Measurements from ENCODE around the gene DGLUCY. TPM values are rescaled to one million over a fixed set of nuclear protein-coding genes. Genes with fewer than 3 reads are reported as not detected.

The DGLUCY gene
- total RNA-seq, 1 donor from 2014 or later: 59.2 TPM

GRCh38 chr14:91202234-91202974 lies 88.5 kb downstream of the DGLUCY start:
- no peak for TF ChIP-seq CTCF (IDR thresholded peaks at IDR 0.05)
- intact Hi-C loops (cut with DNase I): no loop called here
- H3K9me3 ChIP-seq: no peaks in the 10 kb centered on the region
- H3K4me1 ChIP-seq: no peaks in the 10 kb centered on the region
- H3K27me3 ChIP-seq: no peaks in the 10 kb centered on the region
- no peak for DNase-seq (ENCODE audit: low spot score in 2 of 2)
- peaks cover 41 to 70% of the 10 kb centered on the region in 2 donors for H3K36me3 ChIP-seq
- H3K4me3 ChIP-seq: no peak overlapping the region
- H3K27ac ChIP-seq: peak overlapping the region in 1 of 2 donors; percentile 27

- Histone ChIP-seq H3K36me3 (peaks cover 53 to 76% of the 10 kb centered on the region in 2 donors), H3K9me3 (no peaks in the 10 kb centered on the region), H3K27ac (no peak overlapping the region), H3K27me3 (no peaks in the 10 kb centered on the region), H3K4me1 (no peaks in the 10 kb centered on the region), H3K4me3 (no peak overlapping the region)
- no peak for TF ChIP-seq CTCF (IDR thresholded peaks at IDR 0.05)
- intact Hi-C loops (cut with DNase I): no loop called here
- no peak for DNase-seq (ENCODE audit: low spot score in 2 of 2)
Observed at GRCh38 chr14:91204657-91205056, 90.8 kb downstream of the DGLUCY start.

- intact Hi-C loops (cut with DNase I): no loop called here
- H3K27ac ChIP-seq: no peak overlapping the region
- TF ChIP-seq CTCF (IDR thresholded peaks at IDR 0.05): no peak
- H3K4me1 ChIP-seq: no peaks in the 10 kb centered on the region
- H3K27me3 ChIP-seq: no peaks in the 10 kb centered on the region
- no peak for DNase-seq (ENCODE audit: low spot score in 2 of 2)
- H3K9me3 ChIP-seq: peaks cover 0 to 2% of the 10 kb centered on the region in 2 donors
- H3K36me3 ChIP-seq: peaks cover 52 to 76% of the 10 kb centered on the region in 2 donors
- no peak overlapping the region for H3K4me3 ChIP-seq
Observed at GRCh38 chr14:91205459-91205858, 91.6 kb downstream of the DGLUCY start.

DNA sequence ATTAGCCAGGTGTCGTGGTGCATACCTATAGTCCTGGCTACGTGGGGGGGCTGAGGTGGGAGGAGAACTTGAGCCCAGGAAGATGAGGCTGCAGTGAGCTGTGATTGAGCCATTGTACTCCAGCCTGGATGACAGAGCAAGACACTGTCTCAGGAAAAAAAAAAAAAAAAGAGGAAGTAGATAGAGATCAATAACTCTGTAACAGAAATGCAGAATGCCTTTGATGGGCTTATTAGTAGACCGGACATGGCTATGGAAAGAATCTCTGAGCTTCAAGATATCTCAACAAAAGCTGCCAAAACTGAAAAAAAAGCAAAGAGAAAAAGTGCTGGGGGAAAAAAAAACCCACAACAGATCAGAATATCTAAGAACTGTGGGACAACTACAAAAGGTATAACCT lies 93.1 kb downstream of the DGLUCY start:
- H3K36me3 ChIP-seq: peaks cover 50 to 67% of the 10 kb centered on the region in 2 donors
- intact Hi-C loops (cut with DNase I): no loop called here
- no peak for TF ChIP-seq CTCF (IDR thresholded peaks at IDR 0.05)

GRCh38 chr14:91211017-91211416 lies 97.1 kb downstream of the DGLUCY start:
- intact Hi-C loops (cut with DNase I): no loop called here
- Histone ChIP-seq H3K4me1 (no peaks in the 10 kb centered on the region), H3K4me3 (no peak overlapping the region), H3K27ac (no peak overlapping the region), H3K36me3 (peaks cover 39 to 51% of the 10 kb centered on the region in 2 donors), H3K27me3 (no peaks in the 10 kb centered on the region), H3K9me3 (peaks cover 0 to 5% of the 10 kb centered on the region in 2 donors)
- DNase-seq (ENCODE audit: low spot score in 2 of 2): no peak
- no peak for TF ChIP-seq CTCF (IDR thresholded peaks at IDR 0.05)

More for the DNA sequence above, 93.1 kb downstream of the DGLUCY start:
- Histone ChIP-seq H3K4me3 (no peak overlapping the region), H3K27ac (no peak overlapping the region), H3K9me3 (peaks cover 0 to 5% of the 10 kb centered on the region in 2 donors), H3K27me3 (no peaks in the 10 kb centered on the region), H3K4me1 (no peaks in the 10 kb centered on the region)
- DNase-seq (ENCODE audit: low spot score in 2 of 2): no peak

Data from ascending aorta (tissue), 2 donors.